Inflammatory macrophage treated with lipopolysaccharide for 4 hours (primary cell): Measurements from ENCODE around the gene METTL25B.
A peak's percentile ranks its signal among the peaks of the same experiment; 100 is the strongest.

Experiments used
- DNase-seq: peaks from one replicate; pipeline ENCODE4 v3.0.0-alpha.2; 2020

The METTL25B gene

GRCh38 chr1:156728599-156729462, 562 bp downstream of the METTL25B start, which contains the start of gene ISG20L2:
Gene ISG20L2, minus strand, starts transcription at chr1:156728766. Its CDS starts 1,114 bp downstream, at chr1:156727652.
- peak; percentile 99 for DNase-seq

DNA sequence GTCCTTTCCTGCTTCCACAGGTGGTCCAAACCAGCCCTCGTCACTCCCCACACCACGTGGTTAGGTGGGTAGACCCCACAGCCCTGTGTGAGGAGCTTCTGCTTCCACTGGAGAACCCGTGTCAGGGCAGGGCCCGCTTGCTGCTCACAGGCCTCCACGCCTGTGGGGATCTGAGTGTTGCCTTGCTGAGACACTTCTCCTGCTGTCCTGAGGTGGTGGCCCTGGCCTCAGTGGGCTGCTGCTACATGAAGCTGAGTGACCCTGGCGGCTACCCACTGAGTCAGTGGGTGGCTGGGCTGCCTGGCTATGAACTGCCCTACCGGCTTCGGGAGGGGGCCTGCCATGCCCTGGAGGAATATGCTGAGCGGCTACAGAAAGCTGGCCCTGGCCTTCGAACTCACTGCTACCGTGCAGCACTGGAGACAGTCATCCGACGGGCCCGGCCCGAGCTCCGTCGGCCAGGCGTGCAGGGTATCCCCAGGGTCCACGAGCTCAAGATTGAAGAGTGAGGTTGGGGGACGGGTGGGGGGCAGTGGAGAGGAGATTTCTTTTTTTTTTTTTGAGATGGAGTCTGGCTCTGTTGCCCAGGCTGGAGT, 5.8 kb downstream of the METTL25B start:
- no peak for DNase-seq

- DNase-seq: no peak
Measured at GRCh38 chr1:156738407-156738806, 10.1 kb downstream of the METTL25B start.

GRCh38 chr1:156738916-156739315, 10.6 kb downstream of the METTL25B start:
- no peak for DNase-seq

GRCh38 chr1:156740237-156740740, 12.0 kb downstream of the METTL25B start:
- DNase-seq: no peak

DNA sequence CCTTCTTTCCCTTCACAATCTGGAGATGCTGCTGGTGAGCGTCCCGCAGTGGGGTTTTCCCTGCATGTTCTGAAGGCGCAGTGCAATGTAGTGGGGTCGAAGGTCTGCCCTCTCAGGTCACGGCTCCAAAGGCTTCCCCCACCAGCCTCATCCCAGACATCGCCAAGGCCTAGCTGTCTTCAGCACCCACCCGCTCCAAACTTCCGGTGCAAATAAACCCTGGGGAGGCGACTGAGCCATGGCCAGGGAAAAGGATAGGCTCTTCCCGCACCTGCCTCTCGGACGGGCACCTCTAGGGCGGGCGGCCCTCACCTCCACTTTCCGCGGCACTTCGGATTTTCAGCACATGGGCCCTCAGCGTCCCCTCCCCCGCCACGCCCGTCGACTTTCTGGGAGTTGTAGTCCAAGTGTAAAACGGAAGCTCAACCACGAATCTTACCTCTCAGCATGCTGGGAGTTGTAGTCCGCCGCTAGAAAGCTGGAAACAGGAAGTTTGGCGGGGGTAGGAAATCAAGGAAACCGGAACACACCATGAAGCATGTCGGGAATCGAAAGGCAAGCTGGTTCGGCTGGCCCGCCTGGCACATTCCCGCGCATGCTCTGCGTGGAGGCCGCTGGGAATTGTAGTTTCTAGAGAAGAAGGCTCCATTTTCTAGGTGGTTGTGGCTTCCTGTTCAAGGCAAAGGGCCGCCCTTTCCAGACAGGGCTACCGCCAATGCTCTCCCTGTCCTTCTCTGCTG, 12.6 kb downstream of the METTL25B start, which contains the start of gene MRPL24:
Gene MRPL24 (minus strand): TSS at position 348 of the 740 bp plus-strand sequence. CDS start 2,384 bp downstream, outside the sequence.
- DNase-seq: peak; percentile 99

GRCh38 chr1:156741481-156741983, 13.3 kb downstream of the METTL25B start:
- DNase-seq: no peak

DNA sequence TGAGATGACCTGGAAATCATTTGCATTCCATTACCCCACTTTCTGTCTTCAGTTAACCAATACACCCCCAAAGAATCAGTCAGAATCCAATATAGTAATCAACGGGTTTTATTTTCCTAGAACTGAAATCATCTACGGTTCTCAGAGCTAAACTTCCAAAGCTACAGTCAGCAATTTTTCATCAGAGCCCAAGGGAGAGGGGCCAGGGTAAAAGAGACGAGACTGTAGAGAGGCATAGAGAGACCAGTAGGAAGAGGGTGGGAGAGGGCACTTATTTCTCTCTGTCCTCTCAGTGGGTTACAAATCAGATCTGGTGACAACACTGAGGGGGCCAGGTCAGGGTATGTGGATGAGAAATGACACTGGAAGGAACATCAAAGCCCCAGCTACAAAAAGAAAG, 13.7 kb downstream of the METTL25B start:
- no peak for DNase-seq

DNA sequence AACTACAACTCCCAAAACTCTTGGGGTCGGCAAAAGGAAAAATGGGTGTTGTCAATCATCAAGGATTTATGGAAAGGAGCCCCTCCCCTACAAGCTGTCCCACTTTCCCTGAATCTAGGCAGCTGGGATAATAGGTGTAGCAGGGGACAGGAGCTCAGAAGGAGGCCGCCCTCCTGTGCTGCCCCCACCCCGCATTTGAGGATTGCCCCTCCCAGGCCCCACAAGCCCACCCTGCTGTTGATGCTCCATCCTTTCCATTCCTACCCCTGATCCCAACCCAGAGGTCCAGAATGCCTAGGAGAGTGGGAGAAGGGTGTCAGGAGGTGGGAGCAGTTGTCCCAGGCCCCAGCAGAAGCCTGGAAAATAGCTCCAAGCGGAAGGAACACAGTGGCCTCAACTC, 14.5 kb downstream of the METTL25B start:
- DNase-seq: no peak

GRCh38 chr1:156743367-156744302, 15.4 kb downstream of the METTL25B start:
- no peak for DNase-seq

GRCh38 chr1:156744344-156744743, 16.1 kb downstream of the METTL25B start:
- DNase-seq: no peak

GRCh38 chr1:156744786-156745419, 16.6 kb downstream of the METTL25B start:
- DNase-seq: no peak

- DNase-seq: peak; percentile 29
Measured at GRCh38 chr1:156745881-156746280, 17.6 kb downstream of the METTL25B start.

DNA sequence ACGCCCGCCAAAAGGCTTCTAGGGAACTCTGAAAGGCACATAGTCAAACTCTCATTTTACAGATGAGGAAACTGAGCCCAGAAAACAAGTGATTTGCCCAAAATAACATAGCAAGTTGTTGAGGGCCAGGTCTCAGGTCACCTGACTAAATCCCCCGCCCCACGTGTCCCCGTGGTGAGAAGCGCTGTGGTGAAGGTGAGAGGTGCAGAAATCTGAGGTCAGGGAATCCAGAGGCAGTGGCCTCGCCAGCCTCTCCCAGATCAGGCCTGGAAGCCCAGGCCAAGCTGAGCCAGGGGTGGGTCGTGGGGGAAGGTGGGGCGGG, 18.1 kb downstream of the METTL25B start:
- no peak for DNase-seq

DNA sequence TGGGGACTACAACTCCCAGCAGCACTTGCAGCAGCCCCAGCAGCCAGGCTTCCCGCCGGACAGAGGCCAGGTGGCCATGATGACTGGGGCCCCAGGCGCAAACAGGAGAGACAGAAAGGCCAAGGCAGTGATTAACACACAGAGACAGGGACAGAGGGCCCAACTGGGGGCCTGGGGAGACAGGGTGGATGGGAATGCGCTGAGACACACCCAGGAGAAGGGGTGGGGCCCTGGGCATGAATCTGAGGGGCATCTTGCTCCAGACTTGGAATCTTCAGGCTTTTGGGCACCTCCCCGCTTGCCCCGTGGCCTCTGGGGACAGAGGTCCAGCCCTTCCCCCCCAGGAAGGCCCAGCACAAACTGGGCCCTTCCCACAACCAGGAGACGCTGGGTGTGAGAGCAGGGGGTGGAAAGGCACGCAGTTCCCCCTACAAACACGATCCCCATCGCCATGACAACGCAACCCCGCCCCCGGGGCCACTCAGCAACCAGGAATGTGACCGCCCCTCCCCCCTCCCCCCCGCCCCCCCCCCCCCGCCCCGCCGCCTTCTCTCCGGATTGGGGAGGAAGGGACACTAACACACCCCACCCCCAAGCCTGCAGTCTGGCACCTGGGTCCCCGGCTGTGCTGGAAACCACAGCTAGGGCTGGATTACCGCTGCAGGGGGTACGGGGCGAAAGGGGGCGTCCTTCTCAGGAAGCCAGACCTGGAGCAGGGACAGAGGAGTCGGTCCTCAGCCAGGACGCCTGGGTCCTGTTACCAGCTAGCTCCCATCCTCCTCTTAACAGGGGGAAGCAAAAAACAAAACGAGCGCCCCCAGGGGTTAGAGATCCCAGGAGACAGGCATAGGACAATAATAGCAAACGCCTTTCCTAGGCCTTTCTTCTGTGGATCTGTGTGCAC, 18.7 kb downstream of the METTL25B start:
- DNase-seq: peak; percentile 64

DNA sequence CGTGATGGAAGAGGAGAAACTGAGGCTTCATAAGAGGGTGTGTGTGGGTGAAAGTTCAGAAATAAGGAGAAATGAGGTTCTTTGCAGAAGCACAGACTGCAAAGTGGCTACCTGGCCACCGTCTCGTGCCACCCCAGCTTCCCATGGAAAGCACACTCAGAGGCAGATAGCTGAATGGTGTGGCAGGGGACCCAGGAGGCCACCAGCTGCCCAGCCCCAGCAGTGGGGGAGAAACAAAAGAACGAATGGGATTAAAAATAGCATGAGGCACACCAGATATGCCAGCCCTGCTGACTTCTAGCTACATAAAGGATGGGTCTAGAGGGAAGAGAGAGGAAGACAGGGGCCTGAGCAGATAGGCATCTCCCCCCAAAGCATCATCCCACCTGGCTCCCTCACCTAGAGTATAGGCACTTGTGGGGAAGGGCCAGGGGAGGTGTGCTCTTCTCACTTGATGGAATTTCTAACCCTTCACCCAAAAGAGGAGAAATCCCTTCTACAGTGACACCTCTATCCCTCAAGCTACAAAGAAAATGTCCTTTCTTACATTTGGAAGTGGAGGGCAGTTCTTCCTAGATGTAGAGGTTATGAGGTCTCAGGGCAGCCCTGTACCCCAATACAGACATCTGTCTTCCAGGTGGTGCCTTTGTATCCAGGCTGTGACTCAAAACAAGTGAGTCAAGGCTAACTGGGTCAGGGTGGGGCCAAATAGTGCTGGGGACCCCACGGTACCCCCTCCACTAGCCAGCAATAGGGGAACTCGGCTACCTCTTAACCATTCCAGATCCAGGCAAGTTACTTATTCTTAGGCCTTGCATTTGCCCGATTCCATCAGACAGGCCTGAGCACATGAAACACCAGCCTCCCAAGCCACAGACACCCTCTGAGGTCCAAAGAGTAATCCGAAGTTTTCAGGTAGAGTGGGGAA, 19.7 kb downstream of the METTL25B start:
- DNase-seq: no peak

DNA sequence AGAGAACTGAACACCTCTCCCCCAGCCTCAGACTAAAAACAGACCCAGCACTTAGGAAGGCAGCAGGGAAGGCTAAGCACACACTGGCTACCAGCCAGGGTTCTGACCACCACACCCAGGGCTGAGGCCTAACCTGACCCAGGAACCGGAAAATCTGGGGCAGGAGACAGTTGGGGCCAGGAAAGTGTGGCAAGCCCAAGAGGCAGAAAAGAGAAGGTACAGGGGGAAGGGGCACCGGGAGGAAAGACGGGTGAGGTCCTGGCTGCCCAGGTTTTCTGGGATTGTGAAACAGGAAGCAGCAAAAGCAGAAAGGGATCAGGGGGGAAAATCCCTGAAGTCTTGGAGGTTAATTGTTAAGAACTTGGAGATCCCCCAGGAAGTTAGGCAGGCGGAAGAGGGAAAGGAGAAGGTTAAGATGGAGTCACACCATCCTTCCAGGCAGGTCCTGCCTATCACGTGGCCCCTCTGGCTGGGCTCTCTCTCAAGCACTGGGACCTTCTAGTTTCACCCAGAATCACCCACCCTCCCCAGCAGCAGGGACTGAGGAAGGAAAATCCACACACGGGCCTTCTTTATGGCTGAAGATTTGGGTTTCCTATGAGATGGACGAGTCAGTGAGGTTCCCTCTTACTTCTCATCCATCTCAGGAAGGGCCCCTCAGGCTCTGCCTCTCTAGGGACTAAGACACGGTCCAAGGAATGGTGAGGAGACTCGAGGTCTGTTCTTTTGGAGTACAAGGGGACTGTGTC, 20.6 kb downstream of the METTL25B start:
- peak; percentile 90 for DNase-seq

GRCh38 chr1:156749419-156750118, 21.3 kb downstream of the METTL25B start:
- DNase-seq: no peak
